Epidermal melanocyte (primary cell): Measurements from ENCODE around the gene TBC1D5.
"Not testable (repeated sequence)": the region's sequence is repeated elsewhere in the genome, so short reads cannot be mapped to it uniquely, and the experiment has no call there.

Source experiments
- DNase-seq: peaks from one replicate; pipeline ENCODE4 v3.0.0; 2011; ENCODE audit warnings: low spot score; ENCODE audit not compliant: insufficient read length

The TBC1D5 gene

GRCh38 chr3:17142516-17142915 lies 599.9 kb downstream of the TBC1D5 start:
- DNase-seq: no peak

GRCh38 chr3:17141699-17142098 lies 600.7 kb downstream of the TBC1D5 start:
- no peak for DNase-seq

- DNase-seq: no peak
Observed at GRCh38 chr3:17140670-17141505, 601.5 kb downstream of the TBC1D5 start.

- DNase-seq: no peak
Observed at GRCh38 chr3:17138246-17139039, 604.0 kb downstream of the TBC1D5 start.

- no peak for DNase-seq
Observed at GRCh38 chr3:17137321-17137826, 605.1 kb downstream of the TBC1D5 start.

GRCh38 chr3:17136136-17136721 lies 606.2 kb downstream of the TBC1D5 start:
- DNase-seq: no peak

GRCh38 chr3:17135696-17136095 lies 606.7 kb downstream of the TBC1D5 start:
- no peak for DNase-seq

GRCh38 chr3:17133632-17134545 lies 608.5 kb downstream of the TBC1D5 start:
- no peak for DNase-seq

- no peak for DNase-seq
Observed at GRCh38 chr3:17132286-17133115, 609.9 kb downstream of the TBC1D5 start.

GRCh38 chr3:17130956-17131355 lies 611.5 kb downstream of the TBC1D5 start:
- DNase-seq: no peak

- DNase-seq: no peak
Observed at GRCh38 chr3:17129556-17129955, 612.9 kb downstream of the TBC1D5 start.

GRCh38 chr3:17128671-17129070 lies 613.8 kb downstream of the TBC1D5 start:
- DNase-seq: not testable (repeated sequence)

GRCh38 chr3:17125738-17126442 lies 616.5 kb downstream of the TBC1D5 start:
- DNase-seq: no peak

GRCh38 chr3:17122758-17123157 lies 619.7 kb downstream of the TBC1D5 start:
- DNase-seq: no peak

- DNase-seq: no peak
Observed at GRCh38 chr3:17121336-17121735, 621.1 kb downstream of the TBC1D5 start.

- DNase-seq: no peak
Observed at GRCh38 chr3:17120115-17120514, 622.3 kb downstream of the TBC1D5 start.

- DNase-seq: no peak
Observed at GRCh38 chr3:17119201-17120072, 623.0 kb downstream of the TBC1D5 start.

GRCh38 chr3:17118771-17119170 lies 623.7 kb downstream of the TBC1D5 start:
- no peak for DNase-seq
